SK-N-DZ (cell line): ENCODE data around the gene CCDC40.
A peak's percentile ranks its signal among the peaks of the same experiment; 100 is the strongest.
"Not testable (repeated sequence)": the region's sequence is repeated elsewhere in the genome, so short reads cannot be mapped to it uniquely, and the experiment has no call there.

Source experiments
- DNase-seq: peaks from one replicate; pipeline ENCODE4 v3.0.0-alpha.2; 2015; ENCODE audit warnings: low spot score

CCDC40 gene

DNA sequence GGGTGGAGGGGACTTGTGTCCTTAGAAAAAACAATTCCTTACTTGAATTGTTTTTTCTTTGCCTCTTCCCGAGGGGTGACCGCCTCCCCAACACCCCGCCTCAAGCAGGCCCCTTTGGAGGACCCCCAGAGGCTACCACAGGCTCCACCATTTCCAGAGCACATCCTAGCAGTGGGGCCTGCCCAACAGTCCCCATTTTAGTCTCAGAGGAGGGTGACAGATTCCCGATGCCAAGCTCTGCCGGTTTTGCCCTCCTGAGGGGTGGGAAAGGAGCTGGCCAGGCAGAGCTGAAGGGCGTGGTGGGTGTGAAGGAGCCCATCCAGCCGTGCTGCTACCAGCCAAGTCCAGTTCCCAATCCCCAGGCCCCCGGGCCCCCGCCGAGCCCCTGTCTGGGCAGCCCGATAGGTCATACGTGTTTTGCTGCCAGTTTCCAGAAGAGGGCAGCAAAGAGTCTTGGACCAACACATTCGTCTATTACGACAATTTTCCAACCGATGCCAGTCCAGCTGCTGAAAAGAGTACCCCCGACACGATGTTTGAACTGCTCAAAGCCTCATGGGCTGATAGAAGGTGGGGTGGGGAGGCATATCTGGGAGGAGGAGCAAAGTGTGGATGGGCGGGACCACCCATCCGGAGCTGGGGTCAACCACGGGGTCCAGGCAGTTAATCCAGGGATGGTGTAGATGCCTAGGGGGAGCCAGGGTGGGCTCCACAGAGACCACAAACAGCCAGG, 46.1 kb downstream of the CCDC40 start:
- peak; percentile 87 for DNase-seq

DNA sequence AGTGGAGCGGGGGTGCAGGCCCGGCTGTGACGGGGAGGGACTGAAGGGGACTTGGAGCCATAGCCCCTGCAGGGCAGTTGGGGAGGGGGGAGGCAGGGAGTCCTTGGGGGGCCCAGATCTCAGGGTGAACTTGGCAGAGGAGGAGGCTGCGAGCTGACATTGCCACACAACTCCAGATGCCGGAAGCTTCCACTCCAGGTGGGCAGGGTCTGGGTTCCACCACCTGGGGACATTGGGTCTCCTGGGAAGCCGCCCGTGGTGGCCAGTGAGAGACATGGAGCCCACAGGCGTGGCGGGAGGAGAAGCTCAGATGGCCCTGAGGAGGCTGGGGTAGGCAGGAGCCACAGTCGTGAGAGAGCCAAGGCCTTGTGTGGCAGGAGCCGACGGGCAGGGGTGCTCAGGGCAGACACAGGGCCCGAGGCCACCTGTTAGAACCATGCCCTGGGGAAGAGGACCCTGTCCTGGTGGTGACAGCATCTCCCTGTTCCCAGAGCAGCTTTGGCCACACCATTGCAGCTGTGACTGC, 46.8 kb downstream of the CCDC40 start:
- DNase-seq: no peak

DNA sequence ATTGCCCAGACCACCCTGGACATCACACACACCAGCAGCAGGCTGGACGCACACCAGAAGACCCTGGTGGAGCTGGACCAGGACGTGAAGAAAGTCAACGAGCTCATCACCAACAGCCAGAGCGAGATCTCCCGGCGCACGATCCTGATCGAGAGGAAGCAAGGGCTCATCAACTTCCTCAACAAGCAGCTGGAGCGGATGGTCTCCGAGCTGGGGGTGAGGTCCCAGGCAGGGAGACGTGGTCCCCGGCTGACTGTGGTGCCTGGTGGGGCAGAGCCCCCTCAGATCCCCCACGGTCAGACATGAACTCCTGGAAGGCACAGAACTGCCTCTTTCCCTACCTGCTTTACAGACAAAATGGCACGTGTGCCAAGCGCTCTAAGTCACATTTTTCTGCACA, 48.3 kb downstream of the CCDC40 start:
- DNase-seq: no peak

DNA sequence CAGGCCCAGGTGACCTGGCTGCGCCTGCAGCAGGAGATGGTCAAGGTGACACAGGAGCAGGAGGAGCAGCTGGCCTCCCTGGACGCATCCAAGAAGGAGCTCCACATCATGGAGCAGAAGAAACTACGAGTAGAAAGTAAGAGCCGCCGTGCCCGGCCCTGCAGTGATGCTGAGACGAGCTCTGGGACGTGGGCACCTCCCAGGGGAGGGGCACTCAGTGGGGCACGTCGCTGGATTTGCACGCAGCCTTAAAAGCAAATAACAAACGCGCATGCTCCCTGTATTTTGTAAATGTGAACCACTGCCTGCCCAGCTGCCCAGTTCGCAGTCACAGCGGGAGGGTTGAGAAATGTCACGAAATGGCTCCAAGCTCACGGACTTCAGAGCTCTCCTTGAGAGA, 49.6 kb downstream of the CCDC40 start:
- no peak for DNase-seq

DNA sequence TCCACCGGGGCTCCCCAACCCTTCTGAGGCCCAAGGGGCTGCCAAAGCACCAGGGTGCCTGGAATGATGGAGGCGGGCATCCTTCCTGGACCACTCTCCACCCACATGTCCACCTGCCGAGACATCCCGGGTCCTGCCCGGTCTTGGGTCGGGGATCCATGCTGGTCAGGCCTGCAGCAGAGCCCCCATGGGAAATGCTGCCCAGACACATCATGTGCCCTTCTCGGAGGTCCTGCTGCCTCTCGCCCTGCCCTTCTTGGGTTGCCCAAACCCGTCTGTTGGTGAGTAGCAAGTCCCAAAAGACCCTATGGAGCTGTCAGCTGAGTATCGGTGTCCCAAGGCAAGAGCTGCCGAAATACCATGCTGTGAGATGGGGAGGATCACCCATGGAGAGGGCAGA, 50.2 kb downstream of the CCDC40 start:
- DNase-seq: no peak

DNA sequence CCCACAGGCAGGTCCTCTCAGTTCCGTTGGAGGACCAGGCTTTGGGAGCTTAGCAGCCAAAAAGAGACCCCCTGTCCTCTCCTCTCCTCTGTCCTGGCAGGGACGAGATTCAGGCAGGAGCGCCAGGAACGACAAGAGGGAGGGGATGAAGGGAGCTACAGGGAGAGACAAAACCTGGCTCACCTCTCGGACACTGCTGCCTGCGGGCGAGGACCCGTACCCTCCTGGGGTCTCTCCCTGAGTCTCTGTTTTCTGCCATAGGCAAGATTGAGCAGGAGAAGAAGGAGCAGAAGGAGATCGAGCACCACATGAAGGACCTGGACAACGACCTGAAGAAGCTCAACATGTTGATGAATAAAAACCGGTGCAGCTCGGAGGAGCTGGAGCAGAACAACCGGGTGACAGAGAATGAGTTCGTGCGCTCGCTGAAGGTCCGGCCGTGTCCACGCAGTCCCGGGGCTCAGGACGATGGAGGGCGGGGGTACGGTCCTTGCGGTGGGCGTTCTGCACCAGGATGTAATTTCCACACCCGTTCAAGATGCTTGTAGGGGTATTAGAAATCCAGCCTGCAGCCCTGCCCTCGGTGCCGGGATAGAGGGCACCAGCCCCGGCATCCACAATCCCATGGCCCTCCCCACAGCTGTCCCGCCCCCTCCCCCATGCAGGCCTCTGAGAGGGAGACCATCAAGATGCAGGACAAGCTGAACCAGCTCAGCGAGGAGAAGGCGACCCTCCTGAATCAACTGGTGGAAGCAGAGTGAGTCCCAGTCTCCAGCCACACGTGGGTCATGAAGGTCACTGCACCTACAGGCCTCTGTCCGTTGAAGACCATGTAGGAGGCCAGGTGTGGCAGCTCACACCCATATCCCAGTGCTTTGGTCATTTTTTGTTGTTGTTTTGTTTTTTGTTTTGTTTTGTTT, 51.2 kb downstream of the CCDC40 start:
- DNase-seq: no peak

DNA sequence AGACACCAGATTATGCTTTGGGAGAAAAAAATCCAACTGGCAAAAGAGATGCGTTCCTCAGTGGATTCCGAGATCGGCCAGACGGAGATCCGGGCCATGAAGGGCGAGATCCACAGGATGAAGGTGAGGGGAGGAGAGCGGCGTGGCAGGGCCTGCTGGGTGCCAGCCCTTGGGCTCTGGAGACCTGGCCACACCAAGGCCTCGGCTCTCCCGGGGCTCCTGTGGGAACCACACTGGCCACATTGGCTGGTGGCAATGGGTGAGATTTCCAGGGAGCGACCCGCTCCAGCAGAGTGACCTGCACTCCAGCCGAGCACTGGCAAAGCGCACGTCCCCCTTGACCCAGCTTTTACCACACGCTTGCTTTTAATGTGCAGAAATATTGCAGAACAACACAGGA, 53.3 kb downstream of the CCDC40 start:
- no peak for DNase-seq

DNA sequence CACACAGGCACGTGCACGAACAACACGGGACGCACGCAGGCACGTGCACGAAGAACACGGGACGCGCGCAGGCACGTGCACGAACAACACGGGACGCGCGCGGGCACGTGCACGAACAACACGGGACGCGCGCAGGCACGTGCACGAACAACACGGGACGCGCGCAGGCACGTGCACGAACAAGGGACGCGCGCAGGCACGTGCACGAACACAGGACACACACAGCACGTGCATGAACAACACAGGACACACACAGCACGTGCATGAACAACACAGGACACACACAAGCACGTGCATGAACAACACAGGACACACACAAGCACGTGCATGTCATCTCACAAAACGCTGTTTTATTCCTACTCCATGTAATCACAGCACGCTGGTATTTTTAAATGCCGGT, 53.7 kb downstream of the CCDC40 start:
- not testable (repeated sequence) for DNase-seq

DNA sequence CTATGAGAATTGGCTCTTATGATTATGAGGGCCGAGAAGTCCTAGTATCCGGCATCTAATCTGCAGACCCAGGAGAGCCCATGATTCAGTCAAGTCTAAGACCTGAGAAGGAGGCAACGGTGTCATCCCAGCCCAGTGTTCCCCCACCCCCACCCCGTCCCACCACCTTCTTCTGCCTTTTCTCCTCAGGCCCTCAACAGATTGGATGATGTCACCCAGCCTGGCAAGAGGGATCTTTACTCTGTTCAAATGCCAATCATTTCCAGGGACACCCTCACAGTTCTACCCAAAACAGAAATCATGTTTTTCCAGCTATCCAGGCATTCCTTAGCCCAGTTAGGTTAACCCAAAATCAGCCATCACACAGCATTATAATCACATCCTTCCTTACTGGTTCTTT, 54.9 kb downstream of the CCDC40 start:
- DNase-seq: no peak

DNA sequence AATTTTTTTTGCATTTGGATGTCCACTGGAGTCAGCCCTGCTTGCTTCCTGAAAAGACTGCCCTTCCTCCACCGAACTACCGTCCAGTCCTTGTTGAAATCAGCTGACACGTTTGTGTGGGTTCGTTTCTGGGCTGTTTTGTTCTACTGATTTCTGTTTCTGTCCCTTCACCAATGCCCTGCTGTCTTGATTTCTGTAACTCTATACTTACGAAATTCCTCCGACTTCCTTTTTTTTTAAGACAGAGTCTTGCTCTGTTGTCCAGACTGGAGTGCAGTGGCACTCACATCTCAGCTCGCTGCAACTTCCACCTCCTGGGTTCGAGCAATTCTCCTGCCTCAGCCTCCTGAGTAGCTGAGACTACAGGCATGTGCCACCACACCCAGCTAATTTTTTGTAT, 56.5 kb downstream of the CCDC40 start:
- DNase-seq: no peak

DNA sequence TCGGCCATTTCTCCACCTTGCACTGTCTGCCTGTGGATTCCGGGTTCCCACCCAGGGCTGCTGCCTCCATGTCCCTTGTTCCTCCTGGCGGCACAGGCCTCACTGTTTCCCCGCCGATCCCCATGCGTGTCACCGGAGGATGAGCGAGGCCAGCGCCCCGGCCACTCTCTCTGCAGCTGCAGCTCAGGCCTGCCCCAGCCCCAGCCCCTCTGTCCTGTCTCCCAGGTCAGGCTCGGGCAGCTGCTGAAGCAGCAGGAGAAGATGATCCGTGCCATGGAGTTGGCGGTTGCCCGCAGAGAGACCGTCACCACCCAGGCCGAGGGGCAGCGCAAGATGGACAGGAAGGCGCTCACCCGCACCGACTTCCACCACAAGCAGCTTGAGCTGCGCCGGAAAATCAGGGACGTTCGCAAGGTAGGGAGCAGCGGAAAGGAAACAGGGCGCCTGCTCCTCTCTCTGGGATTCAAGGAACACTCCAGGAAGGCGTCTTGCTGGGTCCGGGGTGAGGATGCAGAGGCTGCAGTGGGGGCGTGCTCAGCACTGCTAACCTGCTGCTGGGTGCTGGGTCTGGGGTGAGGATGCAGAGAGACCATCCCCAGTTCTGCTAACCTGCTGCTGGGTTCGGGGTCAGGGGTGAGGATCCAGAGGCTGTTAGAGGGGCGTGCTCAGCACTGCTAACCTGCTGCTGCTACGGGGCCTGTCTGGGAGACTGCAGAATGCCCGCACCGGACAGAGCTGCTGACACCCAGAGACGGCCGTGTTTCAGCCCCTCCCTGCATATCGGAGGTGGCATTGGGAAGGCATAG, 58.8 kb downstream of the CCDC40 start:
- peak; percentile 59 for DNase-seq

DNA sequence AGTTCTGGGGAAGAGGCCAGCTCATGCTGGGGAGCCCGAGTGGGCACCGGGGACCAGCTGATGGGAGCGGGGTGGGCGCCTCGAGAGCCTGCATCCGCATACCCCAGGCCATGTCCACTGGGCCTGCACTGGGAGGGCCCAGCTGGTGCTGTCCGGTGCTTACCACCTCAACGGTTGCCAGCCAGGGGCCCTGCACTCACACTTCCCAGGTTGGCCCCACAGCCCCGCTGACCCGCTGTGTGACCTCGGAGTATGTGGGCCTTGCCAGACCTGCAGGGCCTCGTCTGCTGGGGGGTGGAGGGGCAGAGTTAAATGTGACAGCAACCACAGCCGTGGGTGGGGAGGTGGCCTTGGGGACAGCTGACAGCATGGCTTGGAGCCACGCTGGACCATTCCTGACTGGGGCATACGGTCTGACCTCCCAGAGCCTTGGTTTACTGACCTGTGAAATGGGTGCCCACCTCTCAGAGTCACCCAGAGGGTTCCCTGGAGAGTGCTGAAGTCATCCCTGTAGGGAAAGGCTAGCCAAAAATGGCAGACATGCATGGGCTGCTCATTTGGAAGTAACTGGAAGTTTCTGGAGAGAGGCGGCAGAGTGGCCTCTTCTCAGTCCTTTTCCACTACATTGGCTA, 59.5 kb downstream of the CCDC40 start:
- DNase-seq: no peak

DNA sequence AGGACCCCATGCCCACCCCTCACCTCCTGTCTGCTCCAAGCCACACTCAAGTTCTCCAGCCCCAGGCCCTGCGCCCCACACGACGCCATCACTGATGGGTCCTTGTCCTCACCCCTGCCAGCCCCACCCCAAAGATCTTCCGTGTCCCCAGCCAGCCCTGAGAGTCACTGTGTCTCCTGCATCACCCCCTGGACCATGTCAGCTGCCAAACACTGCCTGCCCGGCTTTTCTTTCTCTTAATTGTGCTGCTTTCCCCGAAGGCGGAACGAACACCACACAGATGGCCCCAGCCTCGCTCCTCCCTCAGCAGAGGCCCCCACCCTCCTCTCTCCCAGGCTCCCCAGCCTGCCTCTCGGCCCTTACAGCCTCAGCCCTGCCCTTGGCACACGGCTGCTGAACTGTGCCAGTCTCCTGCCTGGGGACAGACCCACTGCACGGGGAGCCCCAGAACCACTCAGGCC, 60.1 kb downstream of the CCDC40 start:
- DNase-seq: peak; percentile 70

DNA sequence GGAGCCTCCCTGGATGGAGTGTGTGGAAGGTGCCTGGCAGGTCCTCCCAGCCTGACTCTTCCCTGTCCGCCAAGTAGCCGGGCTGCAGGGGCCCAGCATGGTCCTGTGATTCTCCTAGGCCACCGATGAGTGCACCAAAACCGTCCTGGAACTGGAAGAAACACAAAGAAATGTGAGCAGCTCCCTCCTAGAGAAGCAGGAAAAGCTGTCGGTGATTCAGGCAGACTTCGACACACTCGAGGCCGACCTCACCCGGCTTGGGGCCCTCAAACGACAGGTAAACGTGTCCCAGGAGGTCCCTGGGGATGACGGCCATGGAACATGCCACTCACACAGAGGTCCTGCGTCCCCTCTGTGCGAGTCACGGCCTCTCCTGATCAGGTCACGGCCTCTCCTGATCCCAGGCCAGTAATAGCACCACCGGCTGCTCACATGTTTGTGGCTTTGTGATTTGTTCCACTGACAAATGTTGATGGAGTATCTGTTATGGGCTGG, 60.7 kb downstream of the CCDC40 start:
- DNase-seq: no peak

DNA sequence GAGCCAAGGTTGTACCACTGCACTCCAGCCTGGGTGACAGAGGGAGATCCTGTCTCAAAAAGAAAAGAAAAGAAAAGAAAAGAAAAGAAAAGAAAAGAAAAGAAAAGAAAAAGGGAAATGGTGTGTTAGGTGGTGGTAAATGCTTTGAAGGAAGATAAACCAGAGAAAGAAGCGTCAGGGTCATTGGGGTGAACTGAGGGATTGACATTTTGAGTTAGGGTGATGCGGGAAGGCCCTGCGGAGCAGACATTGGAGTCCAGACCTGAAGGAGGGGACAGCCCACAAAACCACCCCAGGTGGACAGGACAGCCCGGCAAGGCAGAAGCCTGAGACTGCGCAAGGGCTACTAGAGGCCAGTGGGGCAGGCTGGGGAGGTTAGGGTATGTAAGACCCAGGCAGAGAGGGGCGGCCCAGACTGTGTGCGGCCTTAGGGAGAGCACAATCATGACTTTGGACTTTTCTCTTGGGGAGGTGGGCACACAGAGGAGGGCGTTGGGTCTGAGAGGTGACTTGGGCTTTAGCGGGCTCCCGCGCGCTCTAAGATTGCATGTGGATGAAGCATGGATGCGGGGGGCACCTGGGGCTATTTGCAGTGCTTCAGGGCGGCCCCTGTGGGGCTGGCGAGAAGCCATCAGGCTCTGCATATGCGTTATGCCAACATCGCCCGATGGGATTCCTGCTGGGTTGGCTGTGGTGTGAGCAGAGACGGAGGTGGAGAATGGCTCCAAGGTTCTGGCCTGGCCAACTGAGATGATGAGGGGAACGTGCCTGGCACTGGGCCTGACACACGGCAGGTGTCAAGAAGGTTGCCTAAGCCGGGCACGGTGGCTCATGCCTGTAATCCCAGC, 61.6 kb downstream of the CCDC40 start:
- DNase-seq: no peak

DNA sequence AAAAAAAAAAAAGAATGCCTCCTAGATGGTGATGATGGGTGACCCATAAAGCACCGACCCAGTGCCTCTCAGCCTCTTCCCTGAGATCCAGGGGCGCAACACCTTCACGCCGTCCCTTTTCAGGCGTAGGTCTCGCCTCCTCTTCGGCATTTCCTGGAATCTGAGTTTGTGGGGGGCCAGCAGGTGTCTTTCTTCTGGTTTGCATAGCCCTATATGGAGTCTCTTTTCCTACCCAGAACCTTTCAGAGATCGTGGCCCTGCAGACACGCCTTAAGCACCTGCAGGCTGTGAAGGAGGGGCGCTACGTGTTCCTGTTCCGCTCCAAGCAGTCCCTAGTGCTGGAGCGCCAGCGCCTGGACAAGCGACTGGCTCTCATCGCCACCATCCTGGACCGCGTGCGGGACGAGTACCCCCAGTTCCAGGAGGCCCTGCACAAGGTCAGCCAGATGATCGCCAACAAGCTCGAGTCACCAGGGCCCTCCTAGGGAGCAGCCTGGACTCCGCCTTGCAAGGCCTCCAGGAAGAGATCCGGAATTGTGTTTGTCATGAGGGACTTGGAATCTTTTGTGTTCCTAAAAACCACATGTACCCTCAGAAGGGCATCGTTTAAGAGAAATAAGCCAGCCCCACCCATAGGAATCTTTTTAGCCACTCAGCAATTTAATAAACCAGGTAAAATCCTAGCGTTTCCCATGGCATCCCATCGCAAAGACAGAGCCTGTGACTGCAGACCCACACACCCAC, 63.0 kb downstream of the CCDC40 start:
- no peak for DNase-seq

DNA sequence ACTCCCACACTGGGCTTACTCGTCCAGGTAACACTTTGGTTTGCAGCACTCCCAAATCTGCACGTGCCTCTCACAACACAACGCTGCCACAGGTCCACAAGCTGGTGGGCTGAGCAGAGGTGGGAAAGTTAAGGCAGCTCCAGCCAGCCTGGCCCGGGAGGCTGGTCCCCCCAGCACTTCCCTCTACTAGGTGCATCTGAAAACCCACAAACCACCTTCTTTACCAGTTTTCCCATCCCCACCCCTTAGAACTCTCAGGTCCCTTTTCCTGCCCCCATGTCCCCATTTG, 63.5 kb downstream of the CCDC40 start:
- DNase-seq: no peak

DNA sequence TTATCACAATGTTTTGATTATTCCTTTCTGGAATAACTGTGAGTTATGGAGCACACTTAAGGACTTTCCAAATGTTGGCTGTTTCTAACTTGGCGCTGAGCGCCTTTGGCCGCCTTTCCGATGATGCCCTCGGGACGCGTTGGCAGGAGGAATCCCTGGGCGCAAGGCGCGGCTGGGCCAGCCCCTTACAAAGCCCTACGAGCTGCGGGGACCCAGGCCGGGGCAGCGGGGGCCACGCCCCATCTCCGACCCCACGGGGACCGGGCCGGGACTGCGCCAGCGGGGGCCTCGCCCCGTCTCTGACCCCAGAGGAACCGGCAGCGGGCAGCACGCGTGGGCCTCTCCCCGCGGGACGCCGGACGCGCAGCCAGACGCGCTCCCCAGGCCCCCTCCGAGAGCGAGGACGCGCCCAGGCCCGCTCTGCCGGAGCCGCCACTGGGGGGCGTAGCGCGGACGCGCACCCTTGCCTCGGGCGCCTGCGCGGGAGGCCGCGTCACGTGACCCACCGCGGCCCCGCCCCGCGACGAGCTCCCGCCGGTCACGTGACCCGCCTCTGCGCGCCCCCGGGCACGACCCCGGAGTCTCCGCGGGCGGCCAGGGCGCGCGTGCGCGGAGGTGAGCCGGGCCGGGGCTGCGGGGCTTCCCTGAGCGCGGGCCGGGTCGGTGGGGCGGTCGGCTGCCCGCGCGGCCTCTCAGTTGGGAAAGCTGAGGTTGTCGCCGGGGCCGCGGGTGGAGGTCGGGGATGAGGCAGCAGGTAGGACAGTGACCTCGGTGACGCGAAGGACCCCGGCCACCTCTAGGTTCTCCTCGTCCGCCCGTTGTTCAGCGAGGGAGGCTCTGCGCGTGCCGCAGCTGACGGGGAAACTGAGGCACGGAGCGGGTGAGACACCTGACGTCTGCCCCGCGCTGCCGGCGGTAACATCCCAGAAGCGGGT, 64.8 kb downstream of the CCDC40 start, which contains the start of gene GAA:
TSS of gene GAA (plus strand) at position 571 of the 935 bp plus-strand sequence. CDS start 3,006 bp downstream, outside the sequence.
- DNase-seq: peak; percentile 83
